Natural killer cell (primary cell): ENCODE measurements around the gene KLF16. TPM values are rescaled to one million over a fixed set of nuclear protein-coding genes. Genes with fewer than 3 reads are reported as not detected.

Experiments
- ATAC-seq, 3 donors: fragments of 150-1000 bp in 2 of 3; fragments of 200-7000 bp in 1 of 3; cut with Tn5 transposase; 1 replicate in 1 of 3; 2 replicates in 2 of 3; pipeline ENCODE4 v1.10.0; 2021; ENCODE audit warnings: mild to moderate bottlenecking in 2 of 3, moderate library complexity in 2 of 3
- DNase-seq, 2 donors: peaks; one replicate each; pipeline versions ENCODE4 v3.0.0 to v3.0.0-alpha.2; 2013 to 2021; ENCODE audit warnings: mixed read lengths in 1 of 2
- H3K27ac ChIP-seq: one replicate; pipeline ENCODE4 v1.5.1; 2013; ENCODE audit warnings: mild to moderate bottlenecking, low read length
- H3K27me3 ChIP-seq: one replicate; pipeline ENCODE4 v1.6.1; 2013; ENCODE audit warnings: low read length; ENCODE audit not compliant: control insufficient read depth, insufficient read depth
- H3K36me3 ChIP-seq: one replicate; pipeline ENCODE4 v1.6.1; 2013; ENCODE audit warnings: low read length; ENCODE audit not compliant: control insufficient read depth, insufficient read depth
- H3K4me1 ChIP-seq: one replicate; pipeline ENCODE4 v1.6.1; 2013; ENCODE audit warnings: low read length; ENCODE audit not compliant: control insufficient read depth, insufficient read depth
- H3K4me3 ChIP-seq: one replicate; pipeline ENCODE4 v1.5.1; 2013; ENCODE audit warnings: low read length
- H3K9me3 ChIP-seq: one replicate; pipeline ENCODE4 v1.6.1; 2013; ENCODE audit warnings: low read length; ENCODE audit not compliant: control insufficient read depth, insufficient read depth
- H3K27ac Mint-ChIP-seq, 2 donors: one replicate each; pipeline ENCODE4 v1.8.0; 2022; ENCODE audit warnings: mild to moderate bottlenecking in 2 of 2, mixed read lengths in 2 of 2, moderate library complexity in 1 of 2
- H3K27me3 Mint-ChIP-seq, 2 donors: one replicate each; pipeline ENCODE4 v1.8.0; 2022; ENCODE audit warnings: low read depth in 2 of 2, mixed read lengths in 2 of 2
- H3K36me3 Mint-ChIP-seq: one replicate; pipeline ENCODE4 v1.8.0; 2022; ENCODE audit warnings: mixed read lengths
- H3K4me1 Mint-ChIP-seq, 2 donors: one replicate each; pipeline ENCODE4 v1.8.0; 2022; ENCODE audit warnings: mixed read lengths in 2 of 2
- H3K4me3 Mint-ChIP-seq: one replicate; pipeline ENCODE4 v1.8.0; 2022; ENCODE audit warnings: mild to moderate bottlenecking, moderate library complexity, mixed read lengths
- H3K9me3 Mint-ChIP-seq, 2 donors: one replicate each; pipeline ENCODE4 v1.8.0; 2022; ENCODE audit warnings: mixed read lengths in 2 of 2
- whole genome bisulfite sequencing: methylation state at CpG from one replicate; pipeline ENCODE4 v1.1.7; 2013; ENCODE audit warnings: missing lambda C conversion rate; ENCODE audit not compliant: insufficient coverage; 5-methylcytosine and 5-hydroxymethylcytosine counted together
- intact Hi-C: fragments of 100-400 bp; cut with micrococcal nuclease; formaldehyde crosslinking; loops from one replicate; pipeline ENCODE4 v1.14.2; 2022
- total RNA-seq, 4 donors: library from RNA; stranded (reverse); fragments of 120-200 nt in 1 of 4; gene quantifications; one replicate each; pipeline versions ENCODE4 v1.2.3 to v1.2.4, GENCODE V29; 2013 to 2022
- TF ChIP-seq, protein P1 (sequence below): fragments of 200-600 bp; IDR thresholded peaks from one replicate; pipeline ENCODE4 v1.8.0; 2022; ENCODE audit warnings: antibody characterized with exemption

Gene KLF16
- total RNA-seq, 3 donors from 2014 or later (not counting 1 experiment from before 2014, with no cell fraction given), result 29.1 to 38.4 (median 34.8) TPM

DNA sequence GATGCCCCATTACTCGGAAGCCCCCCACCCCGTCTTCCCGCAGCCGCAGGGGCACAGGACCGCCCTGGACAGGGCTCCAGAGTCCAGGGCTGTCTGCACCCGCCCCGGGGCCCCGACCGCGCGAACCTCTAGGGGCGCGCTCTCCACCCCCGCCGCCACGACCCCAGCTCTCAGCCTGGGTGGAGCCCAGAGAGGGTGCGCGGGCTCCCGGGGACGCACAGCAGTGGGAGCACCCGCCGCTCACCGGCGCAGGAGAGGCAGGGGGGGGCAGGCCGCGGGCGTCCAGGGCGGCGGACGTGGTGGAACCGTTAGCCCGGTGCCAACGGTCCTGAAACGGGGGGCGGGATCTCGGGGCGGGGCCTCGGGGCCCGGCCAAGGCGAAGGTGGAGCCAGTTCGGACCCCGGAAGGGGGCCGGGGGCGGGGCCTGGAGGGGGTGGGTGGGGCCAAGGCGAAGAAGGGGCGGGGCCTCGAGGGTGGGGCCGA, 51.4 kb downstream of the KLF16 start, which contains the start of gene ATP8B3:
TSS of gene ATP8B3 (minus strand) at position 335 of the 484 bp plus-strand sequence. CDS start 540 bp downstream, outside the sequence.
- Mint-ChIP-seq H3K27ac (peak within 1 kb of the TSS; percentile 81 to 84), H3K36me3 (no peaks in the 10 kb centered on the region), H3K27me3 (no peaks in the 10 kb centered on the region), H3K4me3 (peak within 1 kb of the TSS; percentile 90), H3K9me3 (no peaks in the 10 kb centered on the region), H3K4me1 (peaks cover 7 to 25% of the 10 kb centered on the region in 2 donors)
- TF ChIP-seq, protein P1, sequence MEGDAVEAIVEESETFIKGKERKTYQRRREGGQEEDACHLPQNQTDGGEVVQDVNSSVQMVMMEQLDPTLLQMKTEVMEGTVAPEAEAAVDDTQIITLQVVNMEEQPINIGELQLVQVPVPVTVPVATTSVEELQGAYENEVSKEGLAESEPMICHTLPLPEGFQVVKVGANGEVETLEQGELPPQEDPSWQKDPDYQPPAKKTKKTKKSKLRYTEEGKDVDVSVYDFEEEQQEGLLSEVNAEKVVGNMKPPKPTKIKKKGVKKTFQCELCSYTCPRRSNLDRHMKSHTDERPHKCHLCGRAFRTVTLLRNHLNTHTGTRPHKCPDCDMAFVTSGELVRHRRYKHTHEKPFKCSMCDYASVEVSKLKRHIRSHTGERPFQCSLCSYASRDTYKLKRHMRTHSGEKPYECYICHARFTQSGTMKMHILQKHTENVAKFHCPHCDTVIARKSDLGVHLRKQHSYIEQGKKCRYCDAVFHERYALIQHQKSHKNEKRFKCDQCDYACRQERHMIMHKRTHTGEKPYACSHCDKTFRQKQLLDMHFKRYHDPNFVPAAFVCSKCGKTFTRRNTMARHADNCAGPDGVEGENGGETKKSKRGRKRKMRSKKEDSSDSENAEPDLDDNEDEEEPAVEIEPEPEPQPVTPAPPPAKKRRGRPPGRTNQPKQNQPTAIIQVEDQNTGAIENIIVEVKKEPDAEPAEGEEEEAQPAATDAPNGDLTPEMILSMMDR, result peak; percentile 23
- Histone ChIP-seq H3K36me3 (peaks cover 10% of the 10 kb centered on the region), H3K4me1 (peaks cover 22% of the 10 kb centered on the region), H3K27ac (peak within 1 kb of the TSS; percentile 53), H3K4me3 (peak within 1 kb of the TSS; percentile 48), H3K27me3 (no peaks in the 10 kb centered on the region), H3K9me3 (no peaks in the 10 kb centered on the region)
- WGBS, result under 1% methylated on average over 44 of the region's 48 CpGs
- intact Hi-C loops, result no loop called here
- no peak for DNase-seq
- peak; percentile 85 to 93 (median 87) for ATAC-seq

DNA sequence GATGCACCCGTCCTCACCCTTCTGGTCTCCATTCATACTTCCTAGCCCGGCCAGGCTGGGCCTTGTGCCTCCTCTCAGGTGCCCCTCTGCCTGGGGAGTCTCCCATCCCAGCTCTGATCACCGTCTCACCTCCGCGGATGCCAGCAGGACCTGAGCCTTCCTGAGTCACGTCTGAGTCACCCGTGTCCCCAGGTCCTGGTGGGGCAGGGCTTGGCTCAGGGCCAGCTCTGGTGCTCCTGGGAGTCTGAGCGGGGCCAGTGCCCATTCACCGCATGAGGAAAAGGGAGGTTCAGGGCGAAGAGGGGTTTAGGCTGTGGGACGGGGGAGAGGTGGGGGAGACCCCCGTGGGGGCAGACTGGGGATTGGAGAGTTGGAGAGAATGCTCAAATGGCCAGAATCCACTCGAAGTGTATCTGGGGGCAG, 51.9 kb downstream of the KLF16 start:
- TF ChIP-seq, protein P1, result no peak
- Histone ChIP-seq H3K27me3 (no peaks in the 10 kb centered on the region), H3K4me3 (peak overlapping the region; percentile 24), H3K36me3 (peaks cover 6% of the 10 kb centered on the region), H3K27ac (no peak overlapping the region), H3K9me3 (no peaks in the 10 kb centered on the region), H3K4me1 (peaks cover 22% of the 10 kb centered on the region)
- Mint-ChIP-seq H3K4me1 (peaks cover 7 to 25% of the 10 kb centered on the region in 2 donors), H3K27ac (peak overlapping the region in 1 of 2 donors; percentile 84), H3K36me3 (no peaks in the 10 kb centered on the region), H3K9me3 (no peaks in the 10 kb centered on the region), H3K27me3 (no peaks in the 10 kb centered on the region), H3K4me3 (peak overlapping the region; percentile 81)
- no peak for ATAC-seq
- DNase-seq, result peak; percentile 39 to 57
- intact Hi-C loops, result no loop called here
- 36% methylated on average over 13 of the region's 13 CpGs for WGBS

DNA sequence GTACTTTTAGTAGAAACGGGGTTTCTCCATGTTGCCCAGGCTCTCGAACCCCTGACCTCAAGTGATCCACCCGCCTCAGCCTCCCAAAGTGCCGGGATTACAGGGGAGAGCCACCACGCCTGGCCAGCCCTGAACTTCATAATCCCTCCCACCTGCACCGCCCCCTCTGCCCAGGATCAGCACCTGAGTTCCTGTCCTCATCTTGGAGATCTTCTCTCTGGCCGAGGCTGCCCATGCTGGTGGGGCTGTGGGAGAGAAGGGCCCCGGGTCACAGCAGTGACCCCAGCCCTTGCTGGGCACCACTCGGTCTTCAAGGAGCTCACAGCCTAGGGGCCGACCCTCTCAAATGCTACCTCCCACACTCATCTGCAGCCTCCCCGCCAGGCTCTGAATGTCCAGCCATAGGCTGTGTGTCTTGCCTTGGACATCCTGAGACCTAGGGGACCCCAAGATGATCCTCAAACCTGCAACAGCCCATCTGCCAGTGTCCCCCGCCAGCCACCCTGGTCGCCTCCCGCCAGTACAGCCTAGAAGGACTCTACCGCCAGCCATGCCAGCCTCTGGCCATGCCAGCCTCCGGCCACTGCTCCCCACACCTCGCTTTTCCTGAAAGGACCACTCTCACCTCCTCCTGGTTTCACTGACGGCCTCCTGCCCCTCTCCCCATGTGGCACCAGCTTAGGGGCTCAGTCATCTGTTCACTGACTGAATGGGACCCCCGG, 52.8 kb downstream of the KLF16 start:
- Histone ChIP-seq H3K36me3 (no peaks in the 10 kb centered on the region), H3K27me3 (no peaks in the 10 kb centered on the region), H3K9me3 (no peaks in the 10 kb centered on the region), H3K4me3 (no peak overlapping the region), H3K4me1 (peaks cover 22% of the 10 kb centered on the region), H3K27ac (no peak overlapping the region)
- no peak for DNase-seq
- Mint-ChIP-seq H3K4me1 (peaks cover 7 to 25% of the 10 kb centered on the region in 2 donors), H3K4me3 (peak overlapping the region; percentile 21), H3K27me3 (no peaks in the 10 kb centered on the region), H3K36me3 (no peaks in the 10 kb centered on the region), H3K9me3 (no peaks in the 10 kb centered on the region), H3K27ac (peak overlapping the region in 1 of 2 donors; percentile 84)
- TF ChIP-seq, protein P1, result no peak
- ATAC-seq, result no peak
- intact Hi-C loops, result no loop called here
- 93% methylated on average over 18 of the region's 19 CpGs for WGBS
